OCI-LY7 (cell line): ENCODE measurements around the gene PATJ. TPM values are rescaled to one million over a fixed set of nuclear protein-coding genes. Genes with fewer than 3 reads are reported as not detected.

Experiments used
- BruUV-seq: library from RNA; stranded (reverse); fragments of 400-500 nt; replicated peaks from 2 replicates; lab custom pipeline; 2021; lab: Mats Ljungman, UMichigan
- CTCF ChIA-PET: fragments of 300-600 bp; sonication (Branson Sonifier 250); formaldehyde crosslinking; loops from one replicate; lab custom pipeline; 2022; ENCODE audit warnings: antibody characterized with exemption; ENCODE audit not compliant: unreplicated experiment; lab: Charles Lee
- POLR2A ChIA-PET: fragments of 300-600 bp; sonication (Branson Sonifier 250); formaldehyde crosslinking; loops from one replicate; lab custom pipeline; 2022; ENCODE audit warnings: antibody characterized with exemption; lab: Charles Lee
- DNase-seq: peaks from one replicate; pipeline ENCODE4 v3.0.0-alpha.2; 2015; ENCODE audit warnings: low spot score
- H2AFZ ChIP-seq: fragments of 200-600 bp; sonication (generic), shearing (Covaris generic); 2 replicates; pipeline ENCODE4 v1.6.1; 2014; ENCODE audit warnings: mild to moderate bottlenecking, antibody characterized with exemption, low read length, moderate library complexity
- H3K27ac ChIP-seq: fragments of 200-600 bp; sonication (generic); 2 replicates; pipeline ENCODE4 v1.5.1; 2014; ENCODE audit warnings: mixed run types, low read depth, mild to moderate bottlenecking, moderate library complexity, low read length, inconsistent platforms; ENCODE audit not compliant: poor library complexity, severe bottlenecking
- H3K36me3 ChIP-seq: fragments of 200-600 bp; sonication (generic); 2 replicates; pipeline ENCODE4 v1.6.1; 2014; ENCODE audit warnings: mild to moderate bottlenecking, antibody characterized with exemption, low read length, moderate library complexity, mixed read lengths; ENCODE audit not compliant: insufficient read depth
- H3K4me1 ChIP-seq: fragments of 200-600 bp; sonication (generic); 2 replicates; pipeline ENCODE4 v1.5.1; 2014; ENCODE audit warnings: mild to moderate bottlenecking, low read length; ENCODE audit not compliant: insufficient read depth, poor library complexity, severe bottlenecking
- H3K4me2 ChIP-seq: fragments of 200-600 bp; sonication (generic); 2 replicates; pipeline ENCODE4 v1.6.1; 2014; ENCODE audit warnings: mild to moderate bottlenecking, low read length
- H3K4me3 ChIP-seq: fragments of 200-600 bp; sonication (generic); 2 replicates; pipeline ENCODE4 v1.5.1; 2014; ENCODE audit warnings: mild to moderate bottlenecking, low read depth, low read length; ENCODE audit not compliant: poor library complexity, severe bottlenecking
- H3K79me2 ChIP-seq: fragments of 200-600 bp; sonication (generic); 2 replicates; pipeline ENCODE4 v1.6.1; 2016; ENCODE audit warnings: low read depth, mild to moderate bottlenecking, low read length, moderate library complexity, mixed read lengths; ENCODE audit not compliant: insufficient read depth
- H3K9me2 ChIP-seq: fragments of 200-600 bp; sonication (generic); 2 replicates; pipeline ENCODE4 v1.6.1; 2016; ENCODE audit warnings: mild to moderate bottlenecking, low read length, mixed read lengths; ENCODE audit not compliant: insufficient read depth
- H3K9me3 ChIP-seq: fragments of 200-600 bp; sonication (generic); 2 replicates; pipeline ENCODE4 v1.6.1; 2014; ENCODE audit warnings: mild to moderate bottlenecking, mixed run types, low read length, mixed read lengths
- H4K20me1 ChIP-seq: fragments of 200-600 bp; sonication (generic); 2 replicates; pipeline ENCODE4 v1.6.1; 2014; ENCODE audit warnings: mild to moderate bottlenecking, antibody characterized with exemption, low read length, moderate library complexity, mixed read lengths; ENCODE audit not compliant: insufficient read depth
- EZH2phosphoT487 ChIP-seq: fragments of 200-600 bp; sonication (generic); IDR thresholded peaks from 2 replicates; pipeline ENCODE4 v1.6.1; 2018; ENCODE audit warnings: low read depth, borderline replicate concordance, mild to moderate bottlenecking, mixed run types, antibody characterized with exemption, low read length, moderate library complexity, mixed read lengths
- intact Hi-C: fragments of 100-400 bp; cut with micrococcal nuclease; formaldehyde crosslinking; loops from one replicate; pipeline ENCODE4 v1.10.0; 2022; ENCODE audit not compliant: unreplicated experiment
- total RNA-seq, 2 experiments: library from RNA; depleted of rRNA in 1 of 2; stranded (reverse); fragments of >200 nt in 1 of 2; shearing (Covaris generic) in 1 of 2; gene quantifications; 2 replicates each; pipeline ENCODE4 v1.2.3, GENCODE V29; 2014 to 2022
- TF ChIP-seq, protein P1 (sequence below): fragments of 200-600 bp; sonication (generic); conservative IDR thresholded peaks from 2 replicates; pipeline ENCODE4 v1.5.1; 2014; ENCODE audit warnings: mild to moderate bottlenecking, antibody characterized with exemption, low read length, moderate library complexity, mixed read lengths

PATJ gene
- total RNA-seq, 2 experiments from 2014 or later = 0.95 to 4.0 TPM

DNA sequence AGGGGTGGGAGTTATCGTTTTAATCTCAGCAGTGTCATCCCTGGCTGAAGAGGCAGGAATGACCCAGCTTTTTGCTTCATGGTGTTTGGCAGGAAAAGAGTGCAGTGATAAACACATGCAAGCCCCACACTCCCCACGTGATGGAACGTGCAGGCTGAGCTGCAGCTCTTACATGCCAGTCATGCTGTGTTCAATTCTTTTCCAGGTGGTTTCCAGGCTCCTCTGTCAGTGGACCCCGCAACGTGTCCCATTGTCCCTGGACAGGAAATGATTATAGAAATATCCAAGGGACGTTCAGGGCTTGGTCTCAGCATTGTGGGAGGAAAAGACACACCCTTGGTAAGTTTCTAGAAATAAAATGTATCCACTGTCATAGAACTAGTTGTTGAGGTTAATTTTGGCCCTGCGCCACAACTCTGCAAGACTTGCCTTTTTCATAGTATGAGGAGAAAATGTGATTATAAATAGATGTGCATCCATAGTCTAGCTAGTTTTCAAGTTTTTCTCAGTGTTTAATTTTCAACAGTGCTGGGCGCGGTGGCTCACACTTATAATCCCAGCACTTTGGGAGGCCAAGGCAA is 342.1 kb downstream of the PATJ start:
- Histone ChIP-seq H3K9me3 (no peaks in the 10 kb centered on the region), H3K79me2 (no peaks in the 10 kb centered on the region), H2AFZ (no peak overlapping the region), H3K4me3 (no peak overlapping the region), H3K4me2 (no peak overlapping the region), H3K27ac (no peak overlapping the region), H3K4me1 (no peaks in the 10 kb centered on the region), H3K36me3 (no peaks in the 10 kb centered on the region), H3K9me2 (no peaks in the 10 kb centered on the region), H4K20me1 (no peaks in the 10 kb centered on the region)
- CTCF ChIA-PET = no interaction called here
- POLR2A ChIA-PET = no interaction called here
- no peak for DNase-seq
- intact Hi-C loops = no loop called here
- TF ChIP-seq, protein P1, sequence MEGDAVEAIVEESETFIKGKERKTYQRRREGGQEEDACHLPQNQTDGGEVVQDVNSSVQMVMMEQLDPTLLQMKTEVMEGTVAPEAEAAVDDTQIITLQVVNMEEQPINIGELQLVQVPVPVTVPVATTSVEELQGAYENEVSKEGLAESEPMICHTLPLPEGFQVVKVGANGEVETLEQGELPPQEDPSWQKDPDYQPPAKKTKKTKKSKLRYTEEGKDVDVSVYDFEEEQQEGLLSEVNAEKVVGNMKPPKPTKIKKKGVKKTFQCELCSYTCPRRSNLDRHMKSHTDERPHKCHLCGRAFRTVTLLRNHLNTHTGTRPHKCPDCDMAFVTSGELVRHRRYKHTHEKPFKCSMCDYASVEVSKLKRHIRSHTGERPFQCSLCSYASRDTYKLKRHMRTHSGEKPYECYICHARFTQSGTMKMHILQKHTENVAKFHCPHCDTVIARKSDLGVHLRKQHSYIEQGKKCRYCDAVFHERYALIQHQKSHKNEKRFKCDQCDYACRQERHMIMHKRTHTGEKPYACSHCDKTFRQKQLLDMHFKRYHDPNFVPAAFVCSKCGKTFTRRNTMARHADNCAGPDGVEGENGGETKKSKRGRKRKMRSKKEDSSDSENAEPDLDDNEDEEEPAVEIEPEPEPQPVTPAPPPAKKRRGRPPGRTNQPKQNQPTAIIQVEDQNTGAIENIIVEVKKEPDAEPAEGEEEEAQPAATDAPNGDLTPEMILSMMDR = no peak
- TF ChIP-seq EZH2phosphoT487 = no peak
- no TSS peak for BruUV-seq

DNA sequence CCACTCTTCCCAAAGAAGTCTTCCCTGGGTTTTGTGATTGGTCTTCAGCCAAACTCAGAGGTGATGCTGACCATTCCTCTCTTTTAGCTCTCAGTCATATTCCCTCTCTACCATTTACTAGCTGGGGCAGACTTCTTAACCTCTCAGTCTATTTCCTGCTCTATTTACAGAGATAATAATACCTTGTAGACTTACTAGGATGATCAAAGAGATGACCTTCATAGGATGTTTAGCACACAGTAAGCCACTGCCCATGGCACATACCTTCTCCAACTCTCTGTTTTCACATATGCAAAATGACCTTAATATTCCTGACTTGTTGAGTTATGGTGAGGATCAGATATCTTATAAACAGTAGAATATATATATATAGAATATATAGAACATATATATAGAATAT is 346.2 kb downstream of the PATJ start:
- DNase-seq = no peak
- Histone ChIP-seq H4K20me1 (no peaks in the 10 kb centered on the region), H3K4me3 (no peak overlapping the region), H3K4me1 (no peaks in the 10 kb centered on the region), H3K36me3 (no peaks in the 10 kb centered on the region), H3K79me2 (no peaks in the 10 kb centered on the region), H3K9me2 (no peaks in the 10 kb centered on the region), H3K9me3 (no peaks in the 10 kb centered on the region), H3K27ac (no peak overlapping the region), H3K4me2 (no peak overlapping the region), H2AFZ (no peak overlapping the region)
- BruUV-seq = no TSS peak
- TF ChIP-seq, protein P1 = no peak
- TF ChIP-seq EZH2phosphoT487 = no peak
- CTCF ChIA-PET = no interaction called here
- POLR2A ChIA-PET = interaction anchor here (0.7 kb wide), 1 partner anchor 19 kb away, joined by 4 read pairs; no protein-coding TSS in a partner anchor
- intact Hi-C loops = no loop called here

DNA sequence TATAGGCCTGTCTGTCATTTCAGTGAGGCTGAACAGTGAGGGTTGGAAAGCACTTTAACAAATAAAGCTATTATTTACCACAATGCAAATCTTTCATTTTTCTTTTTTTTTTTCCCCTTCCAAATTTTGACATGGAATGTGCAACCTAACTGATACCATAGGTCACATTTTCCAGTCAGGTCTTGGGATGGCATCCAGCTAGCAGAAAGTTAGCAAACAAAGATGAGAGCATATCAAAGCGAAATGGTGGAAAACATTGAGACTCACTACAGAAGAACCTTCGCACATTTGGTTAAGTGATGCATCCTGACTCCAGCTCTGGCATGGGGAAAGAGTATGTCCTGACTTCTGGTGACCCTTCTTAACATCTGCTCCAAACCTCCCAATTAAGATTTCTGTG is 347.3 kb downstream of the PATJ start:
- no peak overlapping the region for H3K4me2 ChIP-seq
- no peaks in the 10 kb centered on the region for H3K79me2 ChIP-seq
- ChIA-PET CTCF (no interaction called here), POLR2A (interaction anchor here (0.5 kb wide), 1 partner anchor 1041 kb away, joined by 6 read pairs; no protein-coding TSS in a partner anchor)
- no peak overlapping the region for H2AFZ ChIP-seq
- H3K27ac ChIP-seq = no peak overlapping the region
- no peaks in the 10 kb centered on the region for H4K20me1 ChIP-seq
- H3K36me3 ChIP-seq = no peaks in the 10 kb centered on the region
- no peaks in the 10 kb centered on the region for H3K9me3 ChIP-seq
- DNase-seq = no peak
- no peaks in the 10 kb centered on the region for H3K4me1 ChIP-seq
- H3K4me3 ChIP-seq = no peak overlapping the region
- no TSS peak for BruUV-seq
- intact Hi-C loops = no loop called here
- TF ChIP-seq EZH2phosphoT487 = no peak
- TF ChIP-seq, protein P1 = no peak
- no peaks in the 10 kb centered on the region for H3K9me2 ChIP-seq
